OCI-LY7 (cell line): ENCODE measurements around the gene SIRPG.

Experiments used
- EZH2phosphoT487 ChIP-seq: fragments of 200-600 bp; sonication (generic); IDR thresholded peaks from 2 replicates; pipeline ENCODE4 v1.6.1; 2018; ENCODE audit warnings: low read depth, borderline replicate concordance, mild to moderate bottlenecking, mixed run types, antibody characterized with exemption, low read length, moderate library complexity, mixed read lengths
- TF ChIP-seq, protein P1 (sequence below): fragments of 200-600 bp; sonication (generic); conservative IDR thresholded peaks from 2 replicates; pipeline ENCODE4 v1.5.1; 2014; ENCODE audit warnings: mild to moderate bottlenecking, antibody characterized with exemption, low read length, moderate library complexity, mixed read lengths

DNA sequence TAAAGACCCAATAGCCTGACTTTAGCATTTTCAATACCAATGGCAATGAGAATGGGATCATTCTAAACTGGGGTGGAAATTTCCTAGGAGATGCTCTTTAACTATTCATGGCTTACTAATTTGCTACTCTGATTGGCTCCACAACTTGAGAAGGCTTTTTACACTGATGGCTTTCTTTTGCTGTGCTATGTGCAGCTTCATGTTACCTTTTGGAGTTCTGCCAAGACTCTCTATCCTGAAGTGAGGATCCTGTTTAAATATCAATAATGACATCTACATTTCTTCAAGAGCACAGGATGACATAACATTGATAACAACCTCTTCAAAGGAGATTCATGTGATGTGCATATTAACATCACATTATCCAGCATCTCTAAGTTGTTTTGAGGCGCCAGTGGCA, 43.4 kb upstream of the SIRPG start:
- TF ChIP-seq, protein P1, sequence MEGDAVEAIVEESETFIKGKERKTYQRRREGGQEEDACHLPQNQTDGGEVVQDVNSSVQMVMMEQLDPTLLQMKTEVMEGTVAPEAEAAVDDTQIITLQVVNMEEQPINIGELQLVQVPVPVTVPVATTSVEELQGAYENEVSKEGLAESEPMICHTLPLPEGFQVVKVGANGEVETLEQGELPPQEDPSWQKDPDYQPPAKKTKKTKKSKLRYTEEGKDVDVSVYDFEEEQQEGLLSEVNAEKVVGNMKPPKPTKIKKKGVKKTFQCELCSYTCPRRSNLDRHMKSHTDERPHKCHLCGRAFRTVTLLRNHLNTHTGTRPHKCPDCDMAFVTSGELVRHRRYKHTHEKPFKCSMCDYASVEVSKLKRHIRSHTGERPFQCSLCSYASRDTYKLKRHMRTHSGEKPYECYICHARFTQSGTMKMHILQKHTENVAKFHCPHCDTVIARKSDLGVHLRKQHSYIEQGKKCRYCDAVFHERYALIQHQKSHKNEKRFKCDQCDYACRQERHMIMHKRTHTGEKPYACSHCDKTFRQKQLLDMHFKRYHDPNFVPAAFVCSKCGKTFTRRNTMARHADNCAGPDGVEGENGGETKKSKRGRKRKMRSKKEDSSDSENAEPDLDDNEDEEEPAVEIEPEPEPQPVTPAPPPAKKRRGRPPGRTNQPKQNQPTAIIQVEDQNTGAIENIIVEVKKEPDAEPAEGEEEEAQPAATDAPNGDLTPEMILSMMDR, result no peak
- no peak for TF ChIP-seq EZH2phosphoT487
